ENCODE measurements around the gene IFT80. TPM values are rescaled to one million over a fixed set of nuclear protein-coding genes. Genes with fewer than 3 reads are reported as not detected.

The IFT80 gene
- total and polyA plus RNA-seq, 5 experiments from 2014 or later, result 4.8 to 34.9 (median 8.4) TPM

GRCh38 chr3:160395297-160395696, 3.7 kb downstream of the IFT80 start:
- H3K36me3 Mint-ChIP-seq, result peaks cover 0 to 9% (median 2%) of the 10 kb centered on the region in 3 donors
- H3K27me3 Mint-ChIP-seq, result peaks cover 0 to 2% (median 0%) of the 10 kb centered on the region in 5 donors
- H3K27ac Mint-ChIP-seq, result no peak overlapping the region
- no peak for ATAC-seq
- H3K9me3 Mint-ChIP-seq, result no peaks in the 10 kb centered on the region
- POLR2A ChIA-PET, result no interaction called here
- H3K4me3 Mint-ChIP-seq, result no peak overlapping the region
- DNase-seq, result no peak
- peaks cover 21 to 40% (median 32%) of the 10 kb centered on the region in 4 donors for H3K4me1 Mint-ChIP-seq

GRCh38 chr3:160394009-160394392, 5.0 kb downstream of the IFT80 start:
- H3K27me3 Mint-ChIP-seq, result no peaks in the 10 kb centered on the region
- no peak overlapping the region for H3K4me3 Mint-ChIP-seq
- DNase-seq, result no peak
- no peak overlapping the region for H3K27ac Mint-ChIP-seq
- no peak for ATAC-seq
- peaks cover 20 to 36% (median 27%) of the 10 kb centered on the region in 4 donors for H3K4me1 Mint-ChIP-seq
- POLR2A ChIA-PET, result no interaction called here
- no peaks in the 10 kb centered on the region for H3K9me3 Mint-ChIP-seq
- peaks cover 0 to 9% (median 5%) of the 10 kb centered on the region in 3 donors for H3K36me3 Mint-ChIP-seq

DNA sequence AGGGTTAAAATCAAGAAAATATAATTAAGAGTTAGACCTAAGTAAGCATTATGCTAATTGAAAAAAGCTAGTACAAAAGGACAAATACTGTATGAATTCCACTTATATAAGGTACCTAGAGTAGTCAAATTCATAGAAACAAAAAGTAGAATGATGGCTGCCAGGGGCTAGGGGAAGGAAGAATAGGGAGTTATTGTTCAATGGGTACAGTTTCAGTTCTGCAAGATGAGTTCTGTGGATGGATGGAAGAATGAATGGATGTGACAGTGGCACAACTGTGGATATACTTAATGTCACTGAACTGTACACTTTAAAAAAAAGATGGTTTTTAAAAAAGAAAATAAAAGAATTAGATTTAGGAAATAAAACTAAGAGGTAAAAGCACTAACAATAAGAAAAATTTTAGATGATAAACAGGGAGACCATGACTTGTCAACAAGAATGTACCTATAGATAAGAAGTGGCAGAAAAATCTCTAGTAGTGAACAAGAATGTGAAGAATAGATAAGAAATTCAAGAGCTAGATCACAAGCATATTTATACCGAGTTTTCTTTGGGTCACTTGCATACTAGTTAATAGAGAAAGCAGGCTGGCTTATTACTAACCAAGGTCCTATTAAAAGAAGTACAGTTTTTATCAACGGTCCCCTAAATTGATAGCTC, 5.5 kb downstream of the IFT80 start:
- ATAC-seq (no peak), DNase-seq (no peak)
- no peak overlapping the region for H3K4me3 Mint-ChIP-seq
- POLR2A ChIA-PET, result no interaction called here
- H3K4me1 Mint-ChIP-seq, result peaks cover 14 to 31% (median 23%) of the 10 kb centered on the region in 4 donors
- H3K27me3 Mint-ChIP-seq, result no peaks in the 10 kb centered on the region
- H3K27ac Mint-ChIP-seq, result no peak overlapping the region
- peaks cover 0 to 9% (median 5%) of the 10 kb centered on the region in 3 donors for H3K36me3 Mint-ChIP-seq
- H3K9me3 Mint-ChIP-seq, result no peaks in the 10 kb centered on the region

DNA sequence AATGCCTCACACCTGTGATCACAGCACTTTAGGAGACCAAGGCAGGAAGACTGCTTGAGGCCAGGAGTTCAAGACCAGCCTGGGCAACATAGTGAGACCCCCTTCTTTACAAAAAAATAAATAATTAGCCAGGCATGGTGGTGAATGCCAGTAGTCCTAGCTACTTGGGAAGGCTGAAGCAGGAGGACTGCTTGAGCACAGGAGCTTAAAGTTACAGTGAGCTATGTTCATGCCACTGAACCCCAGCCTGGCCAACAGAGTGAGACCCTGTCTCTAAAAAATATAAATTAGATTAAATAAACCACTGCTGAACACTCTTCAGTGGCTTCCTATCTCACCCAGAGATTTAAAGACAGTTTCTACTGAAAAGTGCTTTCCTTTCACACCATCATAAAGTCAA, 6.2 kb downstream of the IFT80 start:
- Mint-ChIP-seq H3K4me3 (no peak overlapping the region), H3K36me3 (peaks cover 0 to 13% (median 7%) of the 10 kb centered on the region in 3 donors), H3K9me3 (no peaks in the 10 kb centered on the region), H3K4me1 (peaks cover 12 to 28% (median 17%) of the 10 kb centered on the region in 4 donors), H3K27me3 (no peaks in the 10 kb centered on the region), H3K27ac (no peak overlapping the region)
- POLR2A ChIA-PET, result no interaction called here
- no peak for DNase-seq
- no peak for ATAC-seq

GRCh38 chr3:160390565-160391138, 8.4 kb downstream of the IFT80 start:
- Mint-ChIP-seq H3K4me3 (no peak overlapping the region), H3K9me3 (no peaks in the 10 kb centered on the region), H3K27ac (peak overlapping the region in 2 of 10 donors; percentile 47 to 58), H3K36me3 (peaks cover 0 to 15% (median 7%) of the 10 kb centered on the region in 3 donors), H3K27me3 (no peaks in the 10 kb centered on the region), H3K4me1 (peaks cover 9 to 22% (median 16%) of the 10 kb centered on the region in 4 donors)
- ATAC-seq (no peak), DNase-seq (no peak)
- POLR2A ChIA-PET, result no interaction called here

- ATAC-seq (no peak), DNase-seq (no peak)
- Mint-ChIP-seq H3K9me3 (no peaks in the 10 kb centered on the region), H3K27ac (no peak overlapping the region), H3K4me3 (no peak overlapping the region), H3K27me3 (no peaks in the 10 kb centered on the region), H3K36me3 (peaks cover 0 to 30% (median 11%) of the 10 kb centered on the region in 3 donors), H3K4me1 (peaks cover 0 to 9% (median 8%) of the 10 kb centered on the region in 4 donors)
- POLR2A ChIA-PET, result no interaction called here
These were observed 14.2 kb downstream of the IFT80 start for GRCh38 chr3:160384639-160385318.

GRCh38 chr3:160381470-160381869, 17.6 kb downstream of the IFT80 start:
- H3K4me1 Mint-ChIP-seq, result peaks cover 0 to 3% (median under 1%) of the 10 kb centered on the region in 4 donors
- POLR2A ChIA-PET, result no interaction called here
- H3K27me3 Mint-ChIP-seq, result no peaks in the 10 kb centered on the region
- no peaks in the 10 kb centered on the region for H3K9me3 Mint-ChIP-seq
- ATAC-seq (no peak), DNase-seq (no peak)
- H3K36me3 Mint-ChIP-seq, result peaks cover 0 to 35% (median 6%) of the 10 kb centered on the region in 3 donors
- no peak overlapping the region for H3K27ac Mint-ChIP-seq
- no peak overlapping the region for H3K4me3 Mint-ChIP-seq

GRCh38 chr3:160379628-160380214, 19.3 kb downstream of the IFT80 start:
- H3K4me1 Mint-ChIP-seq, result peaks cover 0 to 1% (median 0%) of the 10 kb centered on the region in 4 donors
- POLR2A ChIA-PET, result no interaction called here
- H3K4me3 Mint-ChIP-seq, result no peak overlapping the region
- no peak overlapping the region for H3K27ac Mint-ChIP-seq
- H3K36me3 Mint-ChIP-seq, result peaks cover 0 to 50% (median 6%) of the 10 kb centered on the region in 3 donors
- no peaks in the 10 kb centered on the region for H3K9me3 Mint-ChIP-seq
- no peaks in the 10 kb centered on the region for H3K27me3 Mint-ChIP-seq
- DNase-seq (no peak), ATAC-seq (no peak)

- ATAC-seq (no peak), DNase-seq (no peak)
- Mint-ChIP-seq H3K4me3 (no peak overlapping the region), H3K27me3 (no peaks in the 10 kb centered on the region), H3K27ac (no peak overlapping the region), H3K36me3 (peaks cover 0 to 60% (median 18%) of the 10 kb centered on the region in 3 donors), H3K9me3 (no peaks in the 10 kb centered on the region), H3K4me1 (peaks cover 0 to 1% (median 0%) of the 10 kb centered on the region in 4 donors)
- POLR2A ChIA-PET, result interaction anchor here (0.6 kb wide), 1 partner anchor 105 kb away, joined by 3 read pairs; no protein-coding TSS in a partner anchor
These were observed 20.5 kb downstream of the IFT80 start for GRCh38 chr3:160378331-160379109.

DNA sequence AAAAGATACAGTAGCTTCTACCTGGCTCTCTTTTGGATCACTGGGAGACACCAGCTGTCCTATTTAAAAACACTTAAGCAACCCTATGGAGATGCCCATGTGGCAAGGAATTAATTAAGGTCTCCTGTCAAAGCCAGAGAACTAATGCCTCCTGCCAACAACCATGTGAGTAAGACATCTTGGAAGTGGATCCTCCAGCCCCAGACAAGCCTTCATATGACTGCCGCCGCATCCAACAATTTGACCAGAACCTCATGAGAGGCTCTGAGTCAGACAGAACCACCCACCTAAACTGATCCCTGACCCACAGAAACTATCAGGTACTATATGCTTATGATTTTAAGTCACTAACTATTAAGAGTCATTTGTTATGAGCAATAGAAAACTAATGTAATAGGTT, 22.3 kb downstream of the IFT80 start:
- H3K36me3 Mint-ChIP-seq, result peaks cover 0 to 59% (median 29%) of the 10 kb centered on the region in 3 donors
- H3K27ac Mint-ChIP-seq, result no peak overlapping the region
- H3K4me3 Mint-ChIP-seq, result no peak overlapping the region
- no peak for ATAC-seq
- H3K27me3 Mint-ChIP-seq, result no peaks in the 10 kb centered on the region
- H3K9me3 Mint-ChIP-seq, result no peaks in the 10 kb centered on the region
- POLR2A ChIA-PET, result no interaction called here
- peaks cover 0 to 1% (median 0%) of the 10 kb centered on the region in 4 donors for H3K4me1 Mint-ChIP-seq
- DNase-seq, result no peak

DNA sequence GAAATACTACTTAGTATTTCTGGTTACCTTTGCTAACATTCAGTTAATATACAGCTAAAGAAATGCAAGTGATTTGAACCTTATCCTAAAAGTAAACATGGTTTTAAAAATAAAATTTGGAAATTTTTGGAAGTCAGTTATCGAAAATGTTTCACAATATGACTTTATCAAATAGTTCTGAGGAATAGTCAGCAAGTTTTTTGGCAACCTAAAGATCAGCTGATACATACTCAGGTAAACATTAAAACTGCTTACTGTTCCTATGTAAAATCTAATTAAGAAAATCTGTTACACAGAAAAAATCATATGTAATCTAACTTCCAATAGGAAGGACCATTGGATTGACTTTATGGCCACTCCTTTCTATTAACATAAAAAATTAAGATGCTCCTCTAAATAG, 24.1 kb downstream of the IFT80 start:
- Mint-ChIP-seq H3K27ac (peak overlapping the region in 1 of 10 donors; percentile 9), H3K36me3 (peaks cover 0 to 47% (median 27%) of the 10 kb centered on the region in 3 donors), H3K27me3 (no peaks in the 10 kb centered on the region), H3K4me1 (peaks cover 6 to 15% (median 13%) of the 10 kb centered on the region in 4 donors), H3K9me3 (no peaks in the 10 kb centered on the region), H3K4me3 (no peak overlapping the region)
- POLR2A ChIA-PET, result no interaction called here
- DNase-seq, result no peak
- ATAC-seq, result no peak

DNA sequence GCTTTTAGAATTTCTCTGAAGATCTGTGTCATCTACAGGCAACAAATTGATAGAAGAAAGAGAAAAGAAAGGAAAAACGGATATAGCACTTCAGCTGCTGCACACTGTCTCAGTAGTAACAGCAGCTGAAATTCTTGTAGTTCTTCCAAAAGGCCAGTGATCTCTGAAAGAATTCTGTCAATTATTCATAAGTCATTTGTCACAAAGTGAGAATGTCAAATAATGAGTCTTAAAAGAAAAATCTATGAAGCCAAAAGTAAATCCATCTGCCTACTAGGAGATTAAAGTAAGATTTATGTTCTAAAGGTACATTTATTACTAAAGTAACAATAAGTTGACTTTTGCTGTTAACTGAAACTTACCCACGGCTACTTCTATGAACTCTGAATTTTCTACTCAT, 24.6 kb downstream of the IFT80 start:
- H3K36me3 Mint-ChIP-seq, result peaks cover 0 to 44% (median 26%) of the 10 kb centered on the region in 3 donors
- ATAC-seq (no peak), DNase-seq (no peak)
- H3K4me3 Mint-ChIP-seq, result no peak overlapping the region
- POLR2A ChIA-PET, result no interaction called here
- peaks cover 6 to 19% (median 16%) of the 10 kb centered on the region in 4 donors for H3K4me1 Mint-ChIP-seq
- H3K9me3 Mint-ChIP-seq, result no peaks in the 10 kb centered on the region
- H3K27me3 Mint-ChIP-seq, result no peaks in the 10 kb centered on the region
- H3K27ac Mint-ChIP-seq, result peak overlapping the region in 1 of 10 donors; percentile 9
